H9 (cell line): Measurements from ENCODE around the gene OLIG2. TPM values are rescaled to one million over a fixed set of nuclear protein-coding genes. Genes with fewer than 3 reads are reported as not detected.

Experiments used
- DNase-seq: peaks from one replicate; pipeline ENCODE4 v3.0.0-alpha.2; 2017
- H2AFZ ChIP-seq: one replicate; pipeline ENCODE4 v1.6.1; 2013; ENCODE audit warnings: mild to moderate bottlenecking, low read length, control low read depth, moderate library complexity
- H2AK5ac ChIP-seq: 2 replicates; pipeline ENCODE4 v1.6.1; 2013; ENCODE audit warnings: low read length, control low read depth, mixed read lengths; ENCODE audit not compliant: insufficient read length
- H2BK120ac ChIP-seq: one replicate; pipeline ENCODE4 v1.6.1; 2013; ENCODE audit warnings: low read depth, mild to moderate bottlenecking, low read length, control low read depth, inconsistent platforms; ENCODE audit not compliant: poor library complexity, severe bottlenecking
- H2BK12ac ChIP-seq: 2 replicates; pipeline ENCODE4 v1.6.1; 2013; ENCODE audit warnings: low read length, control low read depth, mixed read lengths, low read depth; ENCODE audit not compliant: insufficient read length
- H2BK15ac ChIP-seq: 2 replicates; pipeline ENCODE4 v1.6.1; 2013; ENCODE audit warnings: low read depth, low read length, control low read depth
- H2BK20ac ChIP-seq: one replicate; pipeline ENCODE4 v1.6.1; 2013; ENCODE audit warnings: low read depth, mild to moderate bottlenecking, low read length, control low read depth, inconsistent platforms; ENCODE audit not compliant: poor library complexity, severe bottlenecking
- H2BK5ac ChIP-seq: 2 replicates; pipeline ENCODE4 v1.6.1; 2013; ENCODE audit warnings: low read length, control low read depth, mixed read lengths; ENCODE audit not compliant: insufficient read length
- H3K14ac ChIP-seq: 2 replicates; pipeline ENCODE4 v1.6.1; 2013; ENCODE audit warnings: low read length, control low read depth; ENCODE audit not compliant: insufficient read depth
- H3K18ac ChIP-seq: 2 replicates; pipeline ENCODE4 v1.6.1; 2013; ENCODE audit warnings: low read depth, mild to moderate bottlenecking, mixed read lengths, low read length, control low read depth; ENCODE audit not compliant: insufficient read length
- H3K23ac ChIP-seq: 2 replicates; pipeline ENCODE4 v1.6.1; 2013; ENCODE audit warnings: low read length, control low read depth, mixed read lengths, low read depth; ENCODE audit not compliant: insufficient read length
- H3K23me2 ChIP-seq: 2 replicates; pipeline ENCODE4 v1.6.1; 2013; ENCODE audit warnings: low read depth, mild to moderate bottlenecking, mixed read lengths, low read length, control low read depth; ENCODE audit not compliant: insufficient read length, poor library complexity, severe bottlenecking
- H3K27ac ChIP-seq: 2 replicates; pipeline ENCODE4 v1.5.1; 2013; ENCODE audit warnings: low read length, control low read depth, mixed read lengths, low read depth; ENCODE audit not compliant: insufficient read length
- H3K27me3 ChIP-seq: 2 replicates; pipeline ENCODE4 v1.6.1; 2013; ENCODE audit warnings: low read length, control low read depth, inconsistent platforms; ENCODE audit not compliant: insufficient read depth
- H3K4ac ChIP-seq: 2 replicates; pipeline ENCODE4 v1.6.1; 2013; ENCODE audit warnings: low read depth, mild to moderate bottlenecking, control low read depth, inconsistent platforms, low read length, moderate library complexity
- H3K4me1 ChIP-seq: 2 replicates; pipeline ENCODE4 v1.6.1; 2013; ENCODE audit warnings: low read length, control low read depth, inconsistent platforms; ENCODE audit not compliant: insufficient read depth
- H3K4me2 ChIP-seq: 2 replicates; pipeline ENCODE4 v1.6.1; 2013; ENCODE audit warnings: low read length, control low read depth, mixed read lengths; ENCODE audit not compliant: insufficient read length, insufficient read depth
- H3K56ac ChIP-seq: 2 replicates; pipeline ENCODE4 v1.6.1; 2013; ENCODE audit warnings: low read depth, mild to moderate bottlenecking, mixed read lengths, low read length, control low read depth; ENCODE audit not compliant: insufficient read length
- H3K79me1 ChIP-seq: 2 replicates; pipeline ENCODE4 v1.6.1; 2013; ENCODE audit warnings: low read depth, mild to moderate bottlenecking, moderate library complexity, low read length, control low read depth, inconsistent platforms; ENCODE audit not compliant: insufficient read depth, poor library complexity, severe bottlenecking
- H3K79me2 ChIP-seq: 2 replicates; pipeline ENCODE4 v1.6.1; 2013; ENCODE audit warnings: low read length, control low read depth, inconsistent platforms; ENCODE audit not compliant: insufficient read depth
- H3K9ac ChIP-seq: 2 replicates; pipeline ENCODE4 v1.6.1; 2013; ENCODE audit warnings: low read length, control low read depth, mixed read lengths; ENCODE audit not compliant: insufficient read length; ENCODE audit errors: extremely low read depth
- H3K9me3 ChIP-seq: one replicate; pipeline ENCODE4 v1.6.1; 2013; ENCODE audit warnings: low read depth, low read length, inconsistent platforms; ENCODE audit not compliant: control insufficient read depth
- H3T11ph ChIP-seq: one replicate; pipeline ENCODE4 v1.6.1; 2013; ENCODE audit warnings: mild to moderate bottlenecking, low read length, control low read depth, inconsistent platforms
- H4K20me1 ChIP-seq: one replicate; pipeline ENCODE4 v1.6.1; 2013; ENCODE audit not compliant: control insufficient read depth, insufficient read length, insufficient read depth
- H4K5ac ChIP-seq: 2 replicates; pipeline ENCODE4 v1.6.1; 2013; ENCODE audit warnings: low read depth, mild to moderate bottlenecking, mixed read lengths, low read length, control low read depth; ENCODE audit not compliant: insufficient read length
- H4K8ac ChIP-seq: replicated peaks from 2 replicates; pipeline ENCODE4 v1.6.1; 2013; ENCODE audit warnings: low read length, control low read depth, mixed read lengths, low read depth; ENCODE audit not compliant: insufficient read length
- H4K91ac ChIP-seq: 2 replicates; pipeline ENCODE4 v1.6.1; 2013; ENCODE audit warnings: low read depth, mild to moderate bottlenecking, moderate library complexity, mixed read lengths, low read length, control low read depth; ENCODE audit not compliant: insufficient read length
- H3K27ac Mint-ChIP-seq, 3 experiments: 2 replicates in 2 of 3; 3 replicates in 1 of 3; pipeline ENCODE4 v1.8.0; 2020 to 2021; ENCODE audit warnings: mixed read lengths in 3 of 3, mild to moderate bottlenecking in 1 of 3, moderate library complexity in 1 of 3
- H3K27me3 Mint-ChIP-seq: 2 replicates; pipeline ENCODE4 v1.8.0; 2021; ENCODE audit warnings: low read depth, mild to moderate bottlenecking, moderate library complexity, mixed read lengths
- H3K36me3 Mint-ChIP-seq, 3 experiments: 2 replicates in 2 of 3; 3 replicates in 1 of 3; pipeline ENCODE4 v1.8.0; 2020 to 2021; ENCODE audit warnings: low read depth in 3 of 3, mixed read lengths in 3 of 3; ENCODE audit not compliant: insufficient read depth in 1 of 3
- H3K4me1 Mint-ChIP-seq, 2 experiments: 2 replicates each; pipeline ENCODE4 v1.8.0; 2020; ENCODE audit warnings: mixed read lengths in 2 of 2
- H3K4me3 Mint-ChIP-seq, 2 experiments: 2 replicates in 1 of 2; 3 replicates in 1 of 2; pipeline ENCODE4 v1.8.0; 2020 to 2021; ENCODE audit warnings: mild to moderate bottlenecking in 2 of 2, mixed read lengths in 2 of 2, moderate library complexity in 1 of 2
- H3K9me3 Mint-ChIP-seq, 2 experiments: 2 replicates in 1 of 2; 3 replicates in 1 of 2; pipeline ENCODE4 v1.8.0; 2020; ENCODE audit warnings: mild to moderate bottlenecking in 2 of 2, mixed read lengths in 2 of 2, moderate library complexity in 1 of 2
- CTCF ChIP-seq: fragments of 200-600 bp; sonication (generic); conservative IDR thresholded peaks from 3 replicates; pipeline ENCODE4 v1.8.0; 2021; ENCODE audit warnings: antibody characterized with exemption, mild to moderate bottlenecking
- WGBS: extraction: QIAGEN DNeasy Blood & Tissue Kit; methylation state at CpG from one replicate; pipeline ENCODE4 v1.1.7; 2013; ENCODE audit warnings: missing lambda C conversion rate, low lambda C conversion rate, mixed read lengths; ENCODE audit not compliant: insufficient read length; ENCODE audit errors: extremely low coverage; 5-methylcytosine and 5-hydroxymethylcytosine counted together
- total RNA-seq: library from RNA; stranded (reverse); gene quantifications from 2 replicates; pipeline ENCODE4 v1.2.1, GENCODE V29; 2021

OLIG2 gene
- total RNA-seq, 1 experiment from 2014 or later: 1.4 TPM

DNA sequence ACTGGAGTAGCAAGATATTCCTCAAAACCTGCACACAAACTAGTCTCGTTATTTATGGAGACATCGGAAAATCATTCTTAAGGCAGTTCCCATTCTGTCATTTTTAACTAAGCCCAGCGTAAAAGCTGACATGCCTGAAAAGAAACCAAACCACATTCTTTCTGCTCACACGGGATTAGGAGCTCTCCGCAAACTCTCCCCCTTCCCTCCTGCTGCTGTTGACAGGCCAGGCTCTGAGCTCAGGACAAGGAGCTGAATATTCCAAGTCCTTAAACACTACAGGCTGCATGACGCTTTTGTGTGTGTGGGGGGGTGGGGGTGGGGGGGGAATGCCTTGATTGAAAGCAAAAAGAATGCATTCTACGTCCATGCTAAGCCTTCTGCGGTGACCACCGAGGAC is 49.4 kb downstream of the OLIG2 start:
- H3K79me2 ChIP-seq: no peaks in the 10 kb centered on the region
- Mint-ChIP-seq H3K36me3 (no peaks in the 10 kb centered on the region), H3K27ac (peak overlapping the region in 1 of 3 experiments; percentile 32; a peak in 1 of 7 replicates), H3K9me3 (no peaks in the 10 kb centered on the region; a peak in 2 of 5 replicates), H3K4me1 (peaks cover 55 to 66% of the 10 kb centered on the region in 2 experiments), H3K4me3 (peak overlapping the region; percentile 19 to 46; a peak in 4 of 5 replicates), H3K27me3 (peaks cover 82% of the 10 kb centered on the region)
- H3T11ph ChIP-seq: no peak overlapping the region
- no peak overlapping the region for H3K23ac ChIP-seq
- no peaks in the 10 kb centered on the region for H3K9me3 ChIP-seq
- DNase-seq: peak; percentile 62
- no peak overlapping the region for H2BK12ac ChIP-seq
- H2BK120ac ChIP-seq: no peak overlapping the region
- no peak overlapping the region for H3K14ac ChIP-seq
- no peak overlapping the region for H4K91ac ChIP-seq
- H3K27me3 ChIP-seq: peaks cover 47% of the 10 kb centered on the region
- no peak for TF ChIP-seq CTCF
- H3K4ac ChIP-seq: no peak overlapping the region
- peaks cover 23% of the 10 kb centered on the region for H3K4me1 ChIP-seq
- H3K27ac ChIP-seq: no peak overlapping the region
- no CpG with 5 or more reads among the region's 9 CpGs for WGBS
- peak overlapping the region; percentile 19 for H3K4me2 ChIP-seq
- H4K20me1 ChIP-seq: no peaks in the 10 kb centered on the region
- H3K79me1 ChIP-seq: no peaks in the 10 kb centered on the region
- H3K56ac ChIP-seq: no peak overlapping the region
- no peak overlapping the region for H3K9ac ChIP-seq
- H2BK15ac ChIP-seq: no peak overlapping the region
- H4K8ac ChIP-seq: no peak overlapping the region
- no peak overlapping the region for H3K18ac ChIP-seq
- no peak overlapping the region for H4K5ac ChIP-seq
- H2AK5ac ChIP-seq: no peak overlapping the region
- no peak overlapping the region for H2BK20ac ChIP-seq
- H3K23me2 ChIP-seq: peaks cover 12% of the 10 kb centered on the region
- no peak overlapping the region for H2AFZ ChIP-seq
- H2BK5ac ChIP-seq: no peak overlapping the region
